Chondrocyte (in vitro differentiated cells): ENCODE results near the gene GHRHR. TPM values are rescaled to one million over a fixed set of nuclear protein-coding genes. Genes with fewer than 3 reads are reported as not detected.

Source experiments
- DNase-seq: peaks from one replicate; pipeline ENCODE4 v3.0.0; 2021; ENCODE audit warnings: mixed read lengths, low spot score
- H3K27ac Mint-ChIP-seq: one replicate; pipeline ENCODE4 v1.8.0; 2021; ENCODE audit warnings: mild to moderate bottlenecking, moderate library complexity, mixed read lengths; ENCODE audit not compliant: unreplicated experiment
- H3K27me3 Mint-ChIP-seq: 2 replicates; pipeline ENCODE4 v1.8.0; 2021; ENCODE audit warnings: low read depth, mixed read lengths
- H3K36me3 Mint-ChIP-seq: 2 replicates; pipeline ENCODE4 v1.8.0; 2021; ENCODE audit warnings: low read depth, mixed read lengths
- H3K4me1 Mint-ChIP-seq: 2 replicates; pipeline ENCODE4 v1.8.0; 2021; ENCODE audit warnings: low read depth, mild to moderate bottlenecking, mixed read lengths
- H3K4me3 Mint-ChIP-seq: one replicate; pipeline ENCODE4 v1.8.0; 2021; ENCODE audit warnings: mild to moderate bottlenecking, moderate library complexity, mixed read lengths; ENCODE audit not compliant: unreplicated experiment
- H3K9me3 Mint-ChIP-seq: 2 replicates; pipeline ENCODE4 v1.8.0; 2021; ENCODE audit warnings: low read depth, mixed read lengths
- total RNA-seq: library from RNA; stranded (reverse); gene quantifications from 3 replicates; pipeline ENCODE4 v1.2.1, GENCODE V29; 2021
- TF ChIP-seq, protein P1 (sequence below): fragments of 200-600 bp; sonication (generic); IDR thresholded peaks from 2 replicates; pipeline ENCODE4 v1.5.0; 2021; ENCODE audit warnings: antibody characterized with exemption, mild to moderate bottlenecking, moderate library complexity

The GHRHR gene
- total RNA-seq, 1 donor from 2014 or later: not detected

DNA sequence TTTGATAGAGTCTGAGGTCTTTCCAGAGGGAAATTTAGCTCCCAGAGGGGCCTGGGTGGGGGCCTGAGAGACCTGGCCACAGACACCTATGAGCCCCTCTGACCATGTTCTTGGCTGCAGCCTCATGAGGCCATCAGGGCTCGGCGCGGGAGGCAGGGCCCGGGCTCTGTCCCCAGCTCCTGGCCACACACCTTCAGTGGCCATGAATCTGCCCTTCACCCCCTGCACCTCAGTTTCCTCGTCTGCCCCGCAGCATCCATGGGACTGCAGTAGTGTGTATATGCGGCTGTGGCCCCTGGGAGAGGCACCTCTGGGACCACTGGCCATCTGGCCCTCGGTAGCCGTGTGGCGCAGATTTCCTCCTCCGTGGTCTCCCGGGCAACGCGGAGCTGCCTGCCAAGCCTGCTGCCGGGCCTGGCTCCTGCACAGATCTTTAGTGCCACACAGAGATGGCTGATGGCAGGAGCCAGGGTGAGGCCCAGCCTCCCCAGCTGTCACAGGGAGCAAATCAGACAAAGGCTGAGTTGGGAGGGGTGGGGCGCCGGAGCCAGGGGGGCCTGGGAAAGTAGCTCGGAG is 64.8 kb downstream of the GHRHR start:
- H3K27ac Mint-ChIP-seq: no peak overlapping the region
- peaks cover 27% of the 10 kb centered on the region for H3K27me3 Mint-ChIP-seq
- H3K4me3 Mint-ChIP-seq: no peak overlapping the region
- no peaks in the 10 kb centered on the region for H3K9me3 Mint-ChIP-seq
- peaks cover 10% of the 10 kb centered on the region for H3K4me1 Mint-ChIP-seq
- H3K36me3 Mint-ChIP-seq: no peaks in the 10 kb centered on the region
- DNase-seq: peak; percentile 77
- TF ChIP-seq, protein P1, sequence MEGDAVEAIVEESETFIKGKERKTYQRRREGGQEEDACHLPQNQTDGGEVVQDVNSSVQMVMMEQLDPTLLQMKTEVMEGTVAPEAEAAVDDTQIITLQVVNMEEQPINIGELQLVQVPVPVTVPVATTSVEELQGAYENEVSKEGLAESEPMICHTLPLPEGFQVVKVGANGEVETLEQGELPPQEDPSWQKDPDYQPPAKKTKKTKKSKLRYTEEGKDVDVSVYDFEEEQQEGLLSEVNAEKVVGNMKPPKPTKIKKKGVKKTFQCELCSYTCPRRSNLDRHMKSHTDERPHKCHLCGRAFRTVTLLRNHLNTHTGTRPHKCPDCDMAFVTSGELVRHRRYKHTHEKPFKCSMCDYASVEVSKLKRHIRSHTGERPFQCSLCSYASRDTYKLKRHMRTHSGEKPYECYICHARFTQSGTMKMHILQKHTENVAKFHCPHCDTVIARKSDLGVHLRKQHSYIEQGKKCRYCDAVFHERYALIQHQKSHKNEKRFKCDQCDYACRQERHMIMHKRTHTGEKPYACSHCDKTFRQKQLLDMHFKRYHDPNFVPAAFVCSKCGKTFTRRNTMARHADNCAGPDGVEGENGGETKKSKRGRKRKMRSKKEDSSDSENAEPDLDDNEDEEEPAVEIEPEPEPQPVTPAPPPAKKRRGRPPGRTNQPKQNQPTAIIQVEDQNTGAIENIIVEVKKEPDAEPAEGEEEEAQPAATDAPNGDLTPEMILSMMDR: no peak

Other genes with a start within 250 kb of the GHRHR start
- gene INMT, start 211.8 kb upstream of the GHRHR start, total RNA-seq: 5.6 to 73.2 TPM (median 70.1 TPM) in 3 replicates
- gene MINDY4, start 192.5 kb upstream of the GHRHR start, total RNA-seq: 5.3 to 6.3 TPM (median 5.8 TPM) in 3 replicates
- 3.9 to 18.6 TPM (median 18.0 TPM) in 3 replicates for gene AQP1, start 52.1 kb upstream of the GHRHR start, total RNA-seq
- not detected in 3 replicates for gene ADCYAP1R1, start 88.4 kb downstream of the GHRHR start, total RNA-seq